H9 (cell line): ENCODE measurements around the gene TENT5C. TPM values are rescaled to one million over a fixed set of nuclear protein-coding genes. Genes with fewer than 3 reads are reported as not detected.

Experiments
- DNase-seq: peaks from one replicate; pipeline ENCODE4 v3.0.0-alpha.2; 2017
- H2AFZ ChIP-seq: one replicate; pipeline ENCODE4 v1.6.1; 2013; ENCODE audit warnings: mild to moderate bottlenecking, low read length, control low read depth, moderate library complexity
- H2AK5ac ChIP-seq: 2 replicates; pipeline ENCODE4 v1.6.1; 2013; ENCODE audit warnings: low read length, control low read depth, mixed read lengths; ENCODE audit not compliant: insufficient read length
- H2BK120ac ChIP-seq: one replicate; pipeline ENCODE4 v1.6.1; 2013; ENCODE audit warnings: low read depth, mild to moderate bottlenecking, low read length, control low read depth, inconsistent platforms; ENCODE audit not compliant: poor library complexity, severe bottlenecking
- H2BK12ac ChIP-seq: 2 replicates; pipeline ENCODE4 v1.6.1; 2013; ENCODE audit warnings: low read length, control low read depth, mixed read lengths, low read depth; ENCODE audit not compliant: insufficient read length
- H2BK15ac ChIP-seq: 2 replicates; pipeline ENCODE4 v1.6.1; 2013; ENCODE audit warnings: low read depth, low read length, control low read depth
- H2BK20ac ChIP-seq: one replicate; pipeline ENCODE4 v1.6.1; 2013; ENCODE audit warnings: low read depth, mild to moderate bottlenecking, low read length, control low read depth, inconsistent platforms; ENCODE audit not compliant: poor library complexity, severe bottlenecking
- H2BK5ac ChIP-seq: 2 replicates; pipeline ENCODE4 v1.6.1; 2013; ENCODE audit warnings: low read length, control low read depth, mixed read lengths; ENCODE audit not compliant: insufficient read length
- H3K14ac ChIP-seq: 2 replicates; pipeline ENCODE4 v1.6.1; 2013; ENCODE audit warnings: low read length, control low read depth; ENCODE audit not compliant: insufficient read depth
- H3K18ac ChIP-seq: 2 replicates; pipeline ENCODE4 v1.6.1; 2013; ENCODE audit warnings: low read depth, mild to moderate bottlenecking, mixed read lengths, low read length, control low read depth; ENCODE audit not compliant: insufficient read length
- H3K23ac ChIP-seq: 2 replicates; pipeline ENCODE4 v1.6.1; 2013; ENCODE audit warnings: low read length, control low read depth, mixed read lengths, low read depth; ENCODE audit not compliant: insufficient read length
- H3K23me2 ChIP-seq: 2 replicates; pipeline ENCODE4 v1.6.1; 2013; ENCODE audit warnings: low read depth, mild to moderate bottlenecking, mixed read lengths, low read length, control low read depth; ENCODE audit not compliant: insufficient read length, poor library complexity, severe bottlenecking
- H3K27ac ChIP-seq: 2 replicates; pipeline ENCODE4 v1.5.1; 2013; ENCODE audit warnings: low read length, control low read depth, mixed read lengths, low read depth; ENCODE audit not compliant: insufficient read length
- H3K27me3 ChIP-seq: 2 replicates; pipeline ENCODE4 v1.6.1; 2013; ENCODE audit warnings: low read length, control low read depth, inconsistent platforms; ENCODE audit not compliant: insufficient read depth
- H3K4ac ChIP-seq: 2 replicates; pipeline ENCODE4 v1.6.1; 2013; ENCODE audit warnings: low read depth, mild to moderate bottlenecking, control low read depth, inconsistent platforms, low read length, moderate library complexity
- H3K4me1 ChIP-seq: 2 replicates; pipeline ENCODE4 v1.6.1; 2013; ENCODE audit warnings: low read length, control low read depth, inconsistent platforms; ENCODE audit not compliant: insufficient read depth
- H3K4me2 ChIP-seq: 2 replicates; pipeline ENCODE4 v1.6.1; 2013; ENCODE audit warnings: low read length, control low read depth, mixed read lengths; ENCODE audit not compliant: insufficient read length, insufficient read depth
- H3K56ac ChIP-seq: 2 replicates; pipeline ENCODE4 v1.6.1; 2013; ENCODE audit warnings: low read depth, mild to moderate bottlenecking, mixed read lengths, low read length, control low read depth; ENCODE audit not compliant: insufficient read length
- H3K79me1 ChIP-seq: 2 replicates; pipeline ENCODE4 v1.6.1; 2013; ENCODE audit warnings: low read depth, mild to moderate bottlenecking, moderate library complexity, low read length, control low read depth, inconsistent platforms; ENCODE audit not compliant: insufficient read depth, poor library complexity, severe bottlenecking
- H3K79me2 ChIP-seq: 2 replicates; pipeline ENCODE4 v1.6.1; 2013; ENCODE audit warnings: low read length, control low read depth, inconsistent platforms; ENCODE audit not compliant: insufficient read depth
- H3K9ac ChIP-seq: 2 replicates; pipeline ENCODE4 v1.6.1; 2013; ENCODE audit warnings: low read length, control low read depth, mixed read lengths; ENCODE audit not compliant: insufficient read length; ENCODE audit errors: extremely low read depth
- H3K9me3 ChIP-seq: one replicate; pipeline ENCODE4 v1.6.1; 2013; ENCODE audit warnings: low read depth, low read length, inconsistent platforms; ENCODE audit not compliant: control insufficient read depth
- H3T11ph ChIP-seq: one replicate; pipeline ENCODE4 v1.6.1; 2013; ENCODE audit warnings: mild to moderate bottlenecking, low read length, control low read depth, inconsistent platforms
- H4K20me1 ChIP-seq: one replicate; pipeline ENCODE4 v1.6.1; 2013; ENCODE audit not compliant: control insufficient read depth, insufficient read length, insufficient read depth
- H4K5ac ChIP-seq: 2 replicates; pipeline ENCODE4 v1.6.1; 2013; ENCODE audit warnings: low read depth, mild to moderate bottlenecking, mixed read lengths, low read length, control low read depth; ENCODE audit not compliant: insufficient read length
- H4K8ac ChIP-seq: replicated peaks from 2 replicates; pipeline ENCODE4 v1.6.1; 2013; ENCODE audit warnings: low read length, control low read depth, mixed read lengths, low read depth; ENCODE audit not compliant: insufficient read length
- H4K91ac ChIP-seq: 2 replicates; pipeline ENCODE4 v1.6.1; 2013; ENCODE audit warnings: low read depth, mild to moderate bottlenecking, moderate library complexity, mixed read lengths, low read length, control low read depth; ENCODE audit not compliant: insufficient read length
- H3K27ac Mint-ChIP-seq, 3 experiments: 2 replicates in 2 of 3; 3 replicates in 1 of 3; pipeline ENCODE4 v1.8.0; 2020 to 2021; ENCODE audit warnings: mixed read lengths in 3 of 3, mild to moderate bottlenecking in 1 of 3, moderate library complexity in 1 of 3
- H3K27me3 Mint-ChIP-seq: 2 replicates; pipeline ENCODE4 v1.8.0; 2021; ENCODE audit warnings: low read depth, mild to moderate bottlenecking, moderate library complexity, mixed read lengths
- H3K36me3 Mint-ChIP-seq, 3 experiments: 2 replicates in 2 of 3; 3 replicates in 1 of 3; pipeline ENCODE4 v1.8.0; 2020 to 2021; ENCODE audit warnings: low read depth in 3 of 3, mixed read lengths in 3 of 3; ENCODE audit not compliant: insufficient read depth in 1 of 3
- H3K4me1 Mint-ChIP-seq, 2 experiments: 2 replicates each; pipeline ENCODE4 v1.8.0; 2020; ENCODE audit warnings: mixed read lengths in 2 of 2
- H3K4me3 Mint-ChIP-seq, 2 experiments: 2 replicates in 1 of 2; 3 replicates in 1 of 2; pipeline ENCODE4 v1.8.0; 2020 to 2021; ENCODE audit warnings: mild to moderate bottlenecking in 2 of 2, mixed read lengths in 2 of 2, moderate library complexity in 1 of 2
- H3K9me3 Mint-ChIP-seq, 2 experiments: 2 replicates in 1 of 2; 3 replicates in 1 of 2; pipeline ENCODE4 v1.8.0; 2020; ENCODE audit warnings: mild to moderate bottlenecking in 2 of 2, mixed read lengths in 2 of 2, moderate library complexity in 1 of 2
- WGBS: extraction: QIAGEN DNeasy Blood & Tissue Kit; methylation state at CpG from one replicate; pipeline ENCODE4 v1.1.7; 2013; ENCODE audit warnings: missing lambda C conversion rate, low lambda C conversion rate, mixed read lengths; ENCODE audit not compliant: insufficient read length; ENCODE audit errors: extremely low coverage; 5-methylcytosine and 5-hydroxymethylcytosine counted together
- total RNA-seq: library from RNA; stranded (reverse); gene quantifications from 2 replicates; pipeline ENCODE4 v1.2.1, GENCODE V29; 2021
- TF ChIP-seq, protein P1 (sequence below): fragments of 200-600 bp; sonication (generic); conservative IDR thresholded peaks from 3 replicates; pipeline ENCODE4 v1.8.0; 2021; ENCODE audit warnings: antibody characterized with exemption, mild to moderate bottlenecking

TENT5C gene
- total RNA-seq, 1 experiment from 2014 or later, result 0.37 TPM

DNA sequence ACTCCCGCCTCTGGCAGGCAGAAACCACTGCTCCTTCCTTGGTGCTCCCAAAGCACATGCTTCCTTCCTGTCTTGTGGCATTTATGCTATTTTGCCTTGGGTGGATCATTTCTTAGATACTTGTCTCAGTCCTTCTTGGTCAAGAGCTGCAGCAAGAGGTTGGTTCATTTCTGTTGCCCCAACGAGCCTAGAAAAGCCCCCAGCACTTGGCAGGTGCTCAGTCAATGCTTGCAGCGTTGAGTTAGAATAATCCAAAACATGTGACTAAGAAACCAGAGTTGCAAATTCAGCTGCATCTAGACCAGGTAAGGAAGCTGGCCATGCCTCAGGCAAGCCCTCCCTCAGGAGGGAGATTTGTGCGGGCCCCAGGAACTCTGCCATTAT, 42.4 kb upstream of the TENT5C start:
- Histone ChIP-seq H3K79me2 (no peaks in the 10 kb centered on the region), H3K23me2 (no peaks in the 10 kb centered on the region), H4K5ac (no peak overlapping the region), H2AK5ac (no peak overlapping the region), H3K14ac (no peak overlapping the region), H2AFZ (no peak overlapping the region), H3K23ac (no peak overlapping the region), H3K9ac (no peak overlapping the region), H3K27me3 (no peaks in the 10 kb centered on the region), H4K8ac (no peak overlapping the region), H2BK5ac (no peak overlapping the region), H2BK12ac (no peak overlapping the region), H3K56ac (no peak overlapping the region), H3K4me1 (no peaks in the 10 kb centered on the region), H3T11ph (no peak overlapping the region), H3K4me2 (no peak overlapping the region), H3K4ac (no peak overlapping the region), H3K18ac (no peak overlapping the region), H3K79me1 (no peaks in the 10 kb centered on the region), H4K20me1 (no peaks in the 10 kb centered on the region), H4K91ac (no peak overlapping the region), H2BK15ac (no peak overlapping the region), H2BK120ac (no peak overlapping the region), H2BK20ac (no peak overlapping the region), H3K9me3 (no peaks in the 10 kb centered on the region), H3K27ac (no peak overlapping the region)
- Mint-ChIP-seq H3K36me3 (peaks cover 0 to 11% (median 7%) of the 10 kb centered on the region in 3 experiments), H3K4me1 (peaks cover 3 to 6% of the 10 kb centered on the region in 2 experiments; a peak in 1 of 4 replicates), H3K4me3 (no peak overlapping the region; a peak in 1 of 5 replicates), H3K27ac (no peak overlapping the region), H3K9me3 (peaks cover 15 to 16% of the 10 kb centered on the region in 2 experiments), H3K27me3 (peaks cover 1% of the 10 kb centered on the region; the same call in 1 of the 2 replicates)
- TF ChIP-seq, protein P1, sequence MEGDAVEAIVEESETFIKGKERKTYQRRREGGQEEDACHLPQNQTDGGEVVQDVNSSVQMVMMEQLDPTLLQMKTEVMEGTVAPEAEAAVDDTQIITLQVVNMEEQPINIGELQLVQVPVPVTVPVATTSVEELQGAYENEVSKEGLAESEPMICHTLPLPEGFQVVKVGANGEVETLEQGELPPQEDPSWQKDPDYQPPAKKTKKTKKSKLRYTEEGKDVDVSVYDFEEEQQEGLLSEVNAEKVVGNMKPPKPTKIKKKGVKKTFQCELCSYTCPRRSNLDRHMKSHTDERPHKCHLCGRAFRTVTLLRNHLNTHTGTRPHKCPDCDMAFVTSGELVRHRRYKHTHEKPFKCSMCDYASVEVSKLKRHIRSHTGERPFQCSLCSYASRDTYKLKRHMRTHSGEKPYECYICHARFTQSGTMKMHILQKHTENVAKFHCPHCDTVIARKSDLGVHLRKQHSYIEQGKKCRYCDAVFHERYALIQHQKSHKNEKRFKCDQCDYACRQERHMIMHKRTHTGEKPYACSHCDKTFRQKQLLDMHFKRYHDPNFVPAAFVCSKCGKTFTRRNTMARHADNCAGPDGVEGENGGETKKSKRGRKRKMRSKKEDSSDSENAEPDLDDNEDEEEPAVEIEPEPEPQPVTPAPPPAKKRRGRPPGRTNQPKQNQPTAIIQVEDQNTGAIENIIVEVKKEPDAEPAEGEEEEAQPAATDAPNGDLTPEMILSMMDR, result no peak
- DNase-seq, result no peak
- no CpG with 5 or more reads among the region's 4 CpGs for whole genome bisulfite sequencing
